PFSK-1 (cell line): ENCODE results near the gene CCDC85B.

Experiments
- FOXP2 ChIP-seq: optimal IDR thresholded peaks from 2 replicates; pipeline ENCODE3; 2011; ENCODE audit warnings: borderline replicate concordance, control low read depth, inconsistent platforms; ENCODE audit not compliant: insufficient read depth; ENCODE audit errors: extremely low read length, extremely low read depth
- POLR2AphosphoS5 ChIP-seq: IDR thresholded peaks from 2 replicates; pipeline ENCODE4 v1.6.1; 2012; ENCODE audit warnings: low read depth, mild to moderate bottlenecking, control low read depth, low read length, moderate library complexity
- REST ChIP-seq, 2 experiments: IDR thresholded peaks; 2 replicates each; pipeline versions ENCODE4 v1.6.1 to v1.8.0; 2011 to 2012; ENCODE audit warnings: low read depth in 2 of 2, low read length in 2 of 2, control low read depth in 1 of 2, inconsistent platforms in 1 of 2, mild to moderate bottlenecking in 1 of 2, moderate library complexity in 1 of 2; ENCODE audit not compliant: insufficient read depth in 1 of 2
- SIN3A ChIP-seq: IDR thresholded peaks from 2 replicates; pipeline ENCODE4 v1.6.1; 2012; ENCODE audit warnings: mild to moderate bottlenecking, low read length, moderate library complexity, borderline replicate concordance; ENCODE audit not compliant: insufficient read depth
- TAF1 ChIP-seq: IDR thresholded peaks from 2 replicates; pipeline ENCODE4 v1.6.1; 2012; ENCODE audit warnings: low read length, control low read depth, borderline replicate concordance; ENCODE audit not compliant: insufficient read depth

CCDC85B gene

GRCh38 chr11:65880844-65881421 is 9.5 kb upstream of the CCDC85B start:
- TF ChIP-seq TAF1, result no peak
- no peak for TF ChIP-seq POLR2AphosphoS5
- no peak for TF ChIP-seq REST (IDR thresholded peaks at IDR 0.05; ENCODE audit: insufficient read depth in 1 of 2, low read depth in 2 of 2, low read length in 2 of 2)
- TF ChIP-seq SIN3A, result no peak
- no peak for TF ChIP-seq FOXP2

- TF ChIP-seq TAF1, result no peak
- no peak; the same call in 1 of the 2 replicates for TF ChIP-seq POLR2AphosphoS5
- no peak for TF ChIP-seq FOXP2
- no peak for TF ChIP-seq SIN3A
- no peak for TF ChIP-seq REST (IDR thresholded peaks at IDR 0.05; ENCODE audit: insufficient read depth in 1 of 2, low read depth in 2 of 2, low read length in 2 of 2)
Observed at GRCh38 chr11:65882120-65883057, 8.1 kb upstream of the CCDC85B start.

DNA sequence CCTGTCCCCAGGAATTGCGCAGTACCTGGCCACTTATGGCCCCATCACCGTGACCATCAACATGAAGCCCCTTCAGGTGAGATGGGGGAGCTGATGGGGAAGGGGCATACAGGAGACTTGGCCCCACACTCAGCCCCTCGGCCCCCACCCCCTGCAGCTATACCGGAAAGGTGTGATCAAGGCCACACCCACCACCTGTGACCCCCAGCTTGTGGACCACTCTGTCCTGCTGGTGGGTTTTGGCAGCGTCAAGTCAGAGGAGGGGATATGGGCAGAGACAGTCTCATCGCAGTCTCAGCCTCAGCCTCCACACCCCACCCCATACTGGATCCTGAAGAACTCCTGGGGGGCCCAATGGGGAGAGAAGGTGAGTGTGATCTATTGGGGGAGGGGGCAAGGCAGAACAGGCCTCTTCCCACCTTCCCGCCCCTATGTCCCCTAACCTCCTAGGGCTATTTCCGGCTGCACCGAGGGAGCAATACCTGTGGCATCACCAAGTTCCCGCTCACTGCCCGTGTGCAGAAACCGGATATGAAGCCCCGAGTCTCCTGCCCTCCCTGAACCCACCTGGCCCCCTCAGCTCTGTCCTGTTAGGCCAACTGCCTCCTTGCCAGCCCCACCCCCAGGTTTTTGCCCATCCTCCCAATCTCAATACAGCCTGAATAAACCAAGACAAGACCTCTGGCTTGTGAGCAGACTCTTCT is 7.3 kb upstream of the CCDC85B start:
- no peak for TF ChIP-seq FOXP2
- TF ChIP-seq TAF1, result no peak
- no peak for TF ChIP-seq REST (IDR thresholded peaks at IDR 0.05; ENCODE audit: insufficient read depth in 1 of 2, low read depth in 2 of 2, low read length in 2 of 2)
- TF ChIP-seq SIN3A, result no peak
- TF ChIP-seq POLR2AphosphoS5, result no peak

GRCh38 chr11:65883786-65884715 is 6.4 kb upstream of the CCDC85B start:
- TF ChIP-seq TAF1 (no peak), SIN3A (no peak), POLR2AphosphoS5 (no peak), REST (IDR thresholded peaks at IDR 0.05; ENCODE audit: insufficient read depth in 1 of 2, low read depth in 2 of 2, low read length in 2 of 2) (no peak), FOXP2 (no peak)
